ENCODE measurements around the gene SND1.

The SND1 gene

DNA sequence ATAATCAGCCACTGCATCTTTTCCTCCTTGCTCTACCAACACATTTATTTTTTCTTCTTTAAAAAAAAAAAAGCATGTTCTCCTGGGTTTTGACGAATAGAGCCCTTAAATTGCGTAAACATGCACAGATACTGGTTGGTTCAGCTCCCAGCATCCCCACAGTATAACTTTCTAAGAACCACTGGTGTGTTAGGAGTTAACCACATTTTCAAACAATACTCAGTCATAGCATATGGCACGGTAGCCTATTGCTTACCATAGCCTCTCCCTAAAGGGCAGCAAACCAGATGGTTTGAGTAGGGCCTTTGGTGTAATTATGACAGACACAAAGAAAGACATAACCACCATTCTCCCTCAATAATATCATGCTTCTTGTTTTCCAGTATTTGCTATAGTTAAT, 234.3 kb downstream of the SND1 start:
- peak; percentile 52 for DNase-seq (ENCODE audit: low read depth)
- TF ChIP-seq, protein P1, sequence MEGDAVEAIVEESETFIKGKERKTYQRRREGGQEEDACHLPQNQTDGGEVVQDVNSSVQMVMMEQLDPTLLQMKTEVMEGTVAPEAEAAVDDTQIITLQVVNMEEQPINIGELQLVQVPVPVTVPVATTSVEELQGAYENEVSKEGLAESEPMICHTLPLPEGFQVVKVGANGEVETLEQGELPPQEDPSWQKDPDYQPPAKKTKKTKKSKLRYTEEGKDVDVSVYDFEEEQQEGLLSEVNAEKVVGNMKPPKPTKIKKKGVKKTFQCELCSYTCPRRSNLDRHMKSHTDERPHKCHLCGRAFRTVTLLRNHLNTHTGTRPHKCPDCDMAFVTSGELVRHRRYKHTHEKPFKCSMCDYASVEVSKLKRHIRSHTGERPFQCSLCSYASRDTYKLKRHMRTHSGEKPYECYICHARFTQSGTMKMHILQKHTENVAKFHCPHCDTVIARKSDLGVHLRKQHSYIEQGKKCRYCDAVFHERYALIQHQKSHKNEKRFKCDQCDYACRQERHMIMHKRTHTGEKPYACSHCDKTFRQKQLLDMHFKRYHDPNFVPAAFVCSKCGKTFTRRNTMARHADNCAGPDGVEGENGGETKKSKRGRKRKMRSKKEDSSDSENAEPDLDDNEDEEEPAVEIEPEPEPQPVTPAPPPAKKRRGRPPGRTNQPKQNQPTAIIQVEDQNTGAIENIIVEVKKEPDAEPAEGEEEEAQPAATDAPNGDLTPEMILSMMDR (conservative IDR thresholded peaks at IDR 0.05; ENCODE audit: low read length), result no peak
- no peak overlapping the region for H3K4me3 ChIP-seq (ENCODE audit: low read length)

DNA sequence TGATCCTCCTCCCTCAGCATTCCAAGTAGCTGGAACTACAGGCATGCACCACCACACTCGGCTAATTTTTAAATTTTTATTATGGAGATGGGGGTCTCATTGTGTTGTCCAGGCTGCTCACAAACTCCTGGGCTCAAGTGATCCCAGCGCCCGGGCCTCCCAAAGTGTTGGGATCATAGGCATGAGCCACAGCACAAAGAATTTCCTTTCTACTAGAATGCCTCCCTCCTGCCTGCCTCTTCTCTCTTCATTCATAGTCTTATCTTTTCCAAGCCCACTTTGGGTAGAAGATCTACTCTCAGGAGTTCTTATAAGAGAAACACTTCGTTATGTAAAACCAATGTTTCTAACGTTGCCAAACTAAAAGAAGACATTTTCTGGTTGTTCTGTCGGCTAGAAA, 235.1 kb downstream of the SND1 start:
- TF ChIP-seq, protein P1 (conservative IDR thresholded peaks at IDR 0.05; ENCODE audit: low read length), result no peak
- no peak for DNase-seq (ENCODE audit: low read depth)

DNA sequence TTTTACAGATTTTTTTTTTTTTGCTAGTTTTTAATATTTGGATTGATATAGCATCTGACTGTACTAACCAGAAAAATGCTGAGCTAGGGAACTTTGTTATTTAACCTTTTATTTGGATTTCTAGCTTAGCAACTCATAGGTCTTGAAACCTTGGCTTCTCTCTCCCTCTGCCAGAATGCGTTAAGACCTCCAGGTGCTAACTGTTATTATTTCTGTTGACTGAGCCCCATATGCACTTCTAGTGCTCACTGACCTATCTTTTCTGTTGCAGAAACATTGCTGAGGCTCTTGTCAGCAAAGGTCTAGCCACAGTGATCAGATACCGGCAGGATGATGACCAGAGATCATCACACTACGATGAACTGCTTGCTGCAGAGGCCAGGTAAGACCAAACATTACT, 235.6 kb downstream of the SND1 start:
- no peak overlapping the region for H3K4me3 ChIP-seq (ENCODE audit: low read length)
- TF ChIP-seq, protein P1 (conservative IDR thresholded peaks at IDR 0.05; ENCODE audit: low read length), result no peak
- no peak for DNase-seq (ENCODE audit: low read depth)

More for the DNA sequence above, 235.1 kb downstream of the SND1 start:
- H3K4me3 ChIP-seq (ENCODE audit: low read length), result no peak overlapping the region

DNA sequence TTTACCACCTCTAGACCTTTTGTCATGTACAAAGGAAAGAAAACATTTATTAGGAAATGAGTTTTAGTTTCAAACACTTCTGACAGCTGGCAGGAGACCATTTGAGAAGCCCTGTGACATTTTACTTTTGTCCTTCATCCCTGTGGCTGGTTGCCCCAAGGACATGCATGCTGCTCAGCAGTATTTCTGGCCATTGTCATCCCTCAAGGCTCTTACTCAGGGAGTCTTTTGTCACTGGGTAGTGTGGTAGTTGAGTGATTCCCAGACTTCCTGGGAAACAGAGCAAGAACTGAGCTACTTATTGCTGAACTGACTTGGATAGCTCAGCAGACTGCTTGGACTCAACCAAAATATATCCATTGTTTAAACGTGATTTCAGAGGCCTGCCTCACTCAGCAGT, 236.4 kb downstream of the SND1 start:
- TF ChIP-seq, protein P1 (conservative IDR thresholded peaks at IDR 0.05; ENCODE audit: low read length), result no peak
- DNase-seq (ENCODE audit: low read depth), result no peak

DNA sequence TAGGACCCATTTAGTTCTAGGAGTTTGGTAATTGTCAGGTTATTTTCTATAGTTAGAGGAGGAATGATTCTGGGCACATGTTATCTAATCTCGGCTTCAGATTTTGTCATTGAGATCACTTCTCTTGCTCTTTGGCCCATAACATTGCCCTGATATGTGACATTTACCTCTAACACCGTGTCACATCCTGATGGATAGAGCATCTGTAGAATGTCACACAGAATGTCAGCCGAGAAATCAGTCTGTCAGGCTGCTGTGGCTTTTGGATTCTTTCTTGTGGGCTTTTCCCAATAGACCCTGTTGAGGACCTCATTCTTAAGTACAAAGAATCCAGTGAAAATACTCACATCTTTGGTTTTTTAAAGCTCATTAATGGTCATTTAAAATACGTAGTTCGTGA, 236.8 kb downstream of the SND1 start:
- H3K4me3 ChIP-seq (ENCODE audit: low read length), result no peak overlapping the region
- DNase-seq (ENCODE audit: low read depth), result no peak
- TF ChIP-seq, protein P1 (conservative IDR thresholded peaks at IDR 0.05; ENCODE audit: low read length), result no peak

More for the DNA sequence above, 236.4 kb downstream of the SND1 start:
- H3K4me3 ChIP-seq (ENCODE audit: low read length), result no peak overlapping the region

DNA sequence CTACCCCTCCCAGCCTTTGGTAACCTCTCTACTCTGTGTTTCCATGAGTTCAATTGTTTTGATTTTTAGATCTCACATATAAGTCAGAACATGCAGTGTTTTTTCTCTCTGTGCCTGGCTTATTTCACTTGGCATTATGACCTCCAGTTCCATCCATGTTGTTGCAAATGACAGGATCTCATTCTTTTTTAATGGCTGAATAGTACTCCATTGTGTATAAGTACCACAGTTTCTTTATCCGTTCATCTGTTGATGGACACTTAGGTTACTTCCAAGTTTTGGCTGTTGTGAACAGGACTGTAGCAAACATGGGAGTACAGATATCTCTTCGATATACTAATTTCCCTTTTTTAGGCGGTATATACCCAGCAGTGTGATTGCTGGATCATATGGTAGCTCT, 237.7 kb downstream of the SND1 start:
- no peak for DNase-seq (ENCODE audit: low read depth)
- H3K4me3 ChIP-seq (ENCODE audit: low read length), result no peak overlapping the region
- TF ChIP-seq, protein P1 (conservative IDR thresholded peaks at IDR 0.05; ENCODE audit: low read length), result no peak

DNA sequence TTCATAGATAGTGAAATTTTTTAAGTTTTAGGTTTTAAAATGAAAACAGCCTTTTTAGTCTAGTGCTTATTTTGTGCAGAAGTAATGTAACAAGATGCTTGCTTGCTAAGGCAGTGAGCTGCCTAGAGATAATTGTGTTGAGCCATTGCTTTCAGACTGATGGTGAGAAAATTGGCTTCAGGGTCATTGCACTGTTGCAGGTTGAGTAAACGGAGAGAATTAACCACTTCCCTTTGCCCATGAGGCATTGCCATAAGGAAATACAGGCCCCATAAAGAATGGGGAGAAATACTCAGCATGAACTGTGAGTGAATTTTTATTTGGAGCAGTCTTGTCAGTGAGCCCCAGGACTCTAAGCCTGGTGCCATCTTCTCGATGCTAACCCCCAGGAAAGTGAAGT, 238.7 kb downstream of the SND1 start:
- TF ChIP-seq, protein P1 (conservative IDR thresholded peaks at IDR 0.05; ENCODE audit: low read length), result no peak
- DNase-seq (ENCODE audit: low read depth), result no peak
- no peak overlapping the region for H3K4me3 ChIP-seq (ENCODE audit: low read length)
